ENCODE data around the gene SRP68.

The SRP68 gene

GRCh38 chr17:75998327-75998795 is 74.0 kb downstream of the SRP68 start:
- ATAC-seq (ENCODE audit: low read depth) (no peak), DNase-seq (ENCODE audit: low spot score) (no peak)
- H3K9me3 ChIP-seq (ENCODE audit: severe bottlenecking) = no peaks in the 10 kb centered on the region
- peaks cover 5% of the 10 kb centered on the region; the same call in 1 of the 2 replicates for H3K36me3 ChIP-seq (ENCODE audit: low read depth)
- peaks cover 9% of the 10 kb centered on the region for H3K4me1 ChIP-seq (ENCODE audit: insufficient read depth, poor library complexity, severe bottlenecking)
- H3K27ac ChIP-seq (ENCODE audit: poor library complexity, severe bottlenecking) = no peak overlapping the region
- no peaks in the 10 kb centered on the region for H3K27me3 ChIP-seq (ENCODE audit: insufficient read depth, poor library complexity, severe bottlenecking)
- no peak for TF ChIP-seq CTCF (IDR thresholded peaks at IDR 0.05; ENCODE audit: poor library complexity, severe bottlenecking)
- H3K4me3 ChIP-seq (ENCODE audit: severe bottlenecking) = no peak overlapping the region

GRCh38 chr17:75996665-75997590 is 75.4 kb downstream of the SRP68 start:
- no peak overlapping the region for H3K27ac ChIP-seq (ENCODE audit: poor library complexity, severe bottlenecking)
- H3K36me3 ChIP-seq (ENCODE audit: low read depth) = peaks cover 5% of the 10 kb centered on the region; the same call in 1 of the 2 replicates
- no peak for TF ChIP-seq CTCF (IDR thresholded peaks at IDR 0.05; ENCODE audit: poor library complexity, severe bottlenecking)
- H3K27me3 ChIP-seq (ENCODE audit: insufficient read depth, poor library complexity, severe bottlenecking) = no peaks in the 10 kb centered on the region
- H3K4me3 ChIP-seq (ENCODE audit: severe bottlenecking) = no peak overlapping the region
- peaks cover 9% of the 10 kb centered on the region for H3K4me1 ChIP-seq (ENCODE audit: insufficient read depth, poor library complexity, severe bottlenecking)
- peak; percentile 74 for ATAC-seq (ENCODE audit: low read depth)
- H3K9me3 ChIP-seq (ENCODE audit: severe bottlenecking) = no peaks in the 10 kb centered on the region
- no peak for DNase-seq (ENCODE audit: low spot score)

GRCh38 chr17:75995385-75995925 is 76.9 kb downstream of the SRP68 start:
- no peaks in the 10 kb centered on the region for H3K27me3 ChIP-seq (ENCODE audit: insufficient read depth, poor library complexity, severe bottlenecking)
- peaks cover 5% of the 10 kb centered on the region; the same call in 1 of the 2 replicates for H3K36me3 ChIP-seq (ENCODE audit: low read depth)
- no peaks in the 10 kb centered on the region for H3K9me3 ChIP-seq (ENCODE audit: severe bottlenecking)
- peaks cover 9% of the 10 kb centered on the region for H3K4me1 ChIP-seq (ENCODE audit: insufficient read depth, poor library complexity, severe bottlenecking)
- no peak for TF ChIP-seq CTCF (IDR thresholded peaks at IDR 0.05; ENCODE audit: poor library complexity, severe bottlenecking)
- no peak for ATAC-seq (ENCODE audit: low read depth)
- DNase-seq (ENCODE audit: low spot score) = no peak
- H3K27ac ChIP-seq (ENCODE audit: poor library complexity, severe bottlenecking) = no peak overlapping the region
- H3K4me3 ChIP-seq (ENCODE audit: severe bottlenecking) = no peak overlapping the region

GRCh38 chr17:75994802-75995370 is 77.4 kb downstream of the SRP68 start:
- no peak overlapping the region for H3K27ac ChIP-seq (ENCODE audit: poor library complexity, severe bottlenecking)
- no peaks in the 10 kb centered on the region for H3K27me3 ChIP-seq (ENCODE audit: insufficient read depth, poor library complexity, severe bottlenecking)
- TF ChIP-seq CTCF (IDR thresholded peaks at IDR 0.05; ENCODE audit: poor library complexity, severe bottlenecking) = no peak
- peaks cover 9% of the 10 kb centered on the region for H3K4me1 ChIP-seq (ENCODE audit: insufficient read depth, poor library complexity, severe bottlenecking)
- no peak overlapping the region for H3K4me3 ChIP-seq (ENCODE audit: severe bottlenecking)
- H3K36me3 ChIP-seq (ENCODE audit: low read depth) = peaks cover 5% of the 10 kb centered on the region; the same call in 1 of the 2 replicates
- H3K9me3 ChIP-seq (ENCODE audit: severe bottlenecking) = no peaks in the 10 kb centered on the region
- DNase-seq (ENCODE audit: low spot score) (no peak), ATAC-seq (ENCODE audit: low read depth) (no peak)

All from RWPE2 (cell line).